ENCODE data around the gene NFE2L2.
"Not testable (repeated sequence)": the region's sequence is repeated elsewhere in the genome, so short reads cannot be mapped to it uniquely, and the experiment has no call there.

The NFE2L2 gene

GRCh38 chr2:177193240-177193639 is 71.3 kb downstream of the NFE2L2 start:
- TF ChIP-seq CTCF (IDR thresholded peaks at IDR 0.05; ENCODE audit: low read depth, low read length, missing control alignments) = no peak
- H3K4me3 ChIP-seq (ENCODE audit: low read depth, low read length) = no peak overlapping the region
- no peak for DNase-seq (ENCODE audit: low read depth)
- in situ Hi-C loops (cut with HindIII; ENCODE audit: low sequenced_read_pairs) = no loop called here

- no peak overlapping the region for H3K4me3 ChIP-seq (ENCODE audit: low read depth, low read length)
- in situ Hi-C loops (cut with HindIII; ENCODE audit: low sequenced_read_pairs) = no loop called here
- no peak for DNase-seq (ENCODE audit: low read depth)
- no peak for TF ChIP-seq CTCF (IDR thresholded peaks at IDR 0.05; ENCODE audit: low read depth, low read length, missing control alignments)
Measured at GRCh38 chr2:177192788-177193187, 71.7 kb downstream of the NFE2L2 start.

GRCh38 chr2:177190941-177191340 is 73.6 kb downstream of the NFE2L2 start:
- in situ Hi-C loops (cut with HindIII; ENCODE audit: low sequenced_read_pairs) = no loop called here
- TF ChIP-seq CTCF (IDR thresholded peaks at IDR 0.05; ENCODE audit: low read depth, low read length, missing control alignments) = no peak

GRCh38 chr2:177188482-177189469 is 75.8 kb downstream of the NFE2L2 start:
- no peak for TF ChIP-seq CTCF (IDR thresholded peaks at IDR 0.05; ENCODE audit: low read depth, low read length, missing control alignments)
- no peak overlapping the region for H3K4me3 ChIP-seq (ENCODE audit: low read depth, low read length)
- no peak for DNase-seq (ENCODE audit: low read depth)
- in situ Hi-C loops (cut with HindIII; ENCODE audit: low sequenced_read_pairs) = no loop called here

More at GRCh38 chr2:177190941-177191340, 73.6 kb downstream of the NFE2L2 start:
- H3K4me3 ChIP-seq (ENCODE audit: low read depth, low read length) = no peak overlapping the region
- DNase-seq (ENCODE audit: low read depth) = no peak

GRCh38 chr2:177187631-177188312 is 76.8 kb downstream of the NFE2L2 start:
- DNase-seq (ENCODE audit: low read depth) = peak; percentile 57
- H3K4me3 ChIP-seq (ENCODE audit: low read depth, low read length) = no peak overlapping the region
- in situ Hi-C loops (cut with HindIII; ENCODE audit: low sequenced_read_pairs) = no loop called here
- no peak for TF ChIP-seq CTCF (IDR thresholded peaks at IDR 0.05; ENCODE audit: low read depth, low read length, missing control alignments)

GRCh38 chr2:177186038-177186437 is 78.5 kb downstream of the NFE2L2 start:
- H3K4me3 ChIP-seq (ENCODE audit: low read depth, low read length); DNase-seq (ENCODE audit: low read depth); in situ Hi-C loops (cut with HindIII; ENCODE audit: low sequenced_read_pairs): not testable (repeated sequence)

GRCh38 chr2:177184606-177185005 is 79.9 kb downstream of the NFE2L2 start:
- TF ChIP-seq CTCF (IDR thresholded peaks at IDR 0.05; ENCODE audit: low read depth, low read length, missing control alignments) = no peak
- no peak for DNase-seq (ENCODE audit: low read depth)
- H3K4me3 ChIP-seq (ENCODE audit: low read depth, low read length) = no peak overlapping the region
- in situ Hi-C loops (cut with HindIII; ENCODE audit: low sequenced_read_pairs) = no loop called here
